Endothelial cell of umbilical vein (primary cell): Measurements from ENCODE around the gene ADAMTS17. TPM values are rescaled to one million over a fixed set of nuclear protein-coding genes. Genes with fewer than 3 reads are reported as not detected.

ENCODE experiments used
- BruUV-seq: library from RNA; stranded (reverse); fragments of 400-500 nt; replicated peaks from 2 replicates; lab custom pipeline; 2021; lab: Mats Ljungman, UMichigan
- CTCF ChIA-PET: fragments of 300-600, 350-600 bp; sonication (Branson Sonifier 250); formaldehyde crosslinking; loops from one replicate; lab custom pipeline; 2021; ENCODE audit warnings: antibody characterized with exemption, inconsistent platforms; lab: Charles Lee
- POLR2A ChIA-PET: fragments of 300-600, 350-600 bp; sonication (Branson Sonifier 250); formaldehyde crosslinking; loops from one replicate; lab custom pipeline; 2021; ENCODE audit warnings: antibody characterized with exemption, inconsistent platforms; lab: Charles Lee
- DNase-seq: peaks from one replicate; pipeline ENCODE4 v3.0.0-alpha.2; 2011; ENCODE audit warnings: low read depth, low spot score
- FAIRE-seq: peaks from 2 replicates; lab custom pipeline; 2011; peaks lifted over from hg19 to GRCh38; lab: Jason Lieb, UNC
- H2AFZ ChIP-seq: 2 replicates; pipeline ENCODE4 v1.6.0; 2012; ENCODE audit warnings: low read depth, low read length, control low read depth, inconsistent platforms
- H3K27ac ChIP-seq: 2 replicates; pipeline ENCODE4 v1.5.1; 2011; ENCODE audit warnings: low read depth, mild to moderate bottlenecking, control low read depth, low read length, moderate library complexity; ENCODE audit not compliant: insufficient read depth
- H3K27me3 ChIP-seq, 2 experiments: 2 replicates each; pipeline versions ENCODE4 v1.6.0 to v1.6.1; 2011; ENCODE audit warnings: low read length in 2 of 2, mixed read lengths in 1 of 2; ENCODE audit not compliant: control insufficient read depth in 2 of 2, insufficient read depth in 2 of 2
- H3K36me3 ChIP-seq, 2 experiments: 2 replicates in 1 of 2; 3 replicates in 1 of 2; pipeline ENCODE4 v1.5.1; 2011; ENCODE audit warnings: low read length in 2 of 2, mild to moderate bottlenecking in 1 of 2, moderate library complexity in 1 of 2; ENCODE audit not compliant: control insufficient read depth in 2 of 2, insufficient read depth in 2 of 2; ENCODE audit errors: extremely low read depth in 1 of 2
- H3K4me1 ChIP-seq: 3 replicates; pipeline ENCODE4 v1.5.1; 2011; ENCODE audit warnings: mild to moderate bottlenecking, low read length; ENCODE audit not compliant: control insufficient read depth, insufficient read depth; ENCODE audit errors: extremely low read depth
- H3K4me2 ChIP-seq: 2 replicates; pipeline ENCODE4 v1.6.1; 2011; ENCODE audit warnings: low read length, control low read depth, mixed read lengths; ENCODE audit not compliant: insufficient read depth
- H3K4me3 ChIP-seq, 3 experiments: fragments of 200-600 bp in 1 of 3; sonication (generic), shearing (Covaris generic) in 1 of 3; replicated peaks in 1 of 3; 2 replicates each; pipeline ENCODE4 v1.5.1; 2011 to 2016; ENCODE audit warnings: control low read depth in 3 of 3, low read length in 3 of 3, mild to moderate bottlenecking in 2 of 3, inconsistent platforms in 1 of 3, low read depth in 1 of 3, moderate library complexity in 1 of 3; ENCODE audit not compliant: insufficient read depth in 1 of 3
- H3K79me2 ChIP-seq: 2 replicates; pipeline ENCODE4 v1.6.0; 2012; ENCODE audit warnings: low read length, inconsistent platforms; ENCODE audit not compliant: control insufficient read depth, insufficient read depth
- H3K9ac ChIP-seq: replicated peaks from 2 replicates; pipeline ENCODE3; 2011; ENCODE audit warnings: low read length, control low read depth; ENCODE audit not compliant: insufficient read depth; ENCODE audit errors: extremely low read depth
- H3K9me1 ChIP-seq: replicated peaks from 3 replicates; pipeline ENCODE4 v1.6.0; 2011; ENCODE audit warnings: mild to moderate bottlenecking, low read length; ENCODE audit not compliant: control insufficient read depth, insufficient read depth; ENCODE audit errors: extremely low read depth
- H3K9me3 ChIP-seq: replicated peaks from 2 replicates; pipeline ENCODE4 v1.5.1; 2012; ENCODE audit warnings: low read length, inconsistent platforms; ENCODE audit not compliant: control insufficient read depth, insufficient read depth
- H4K20me1 ChIP-seq: replicated peaks from 2 replicates; pipeline ENCODE3; 2011; ENCODE audit warnings: mild to moderate bottlenecking, low read length; ENCODE audit not compliant: control insufficient read depth, insufficient read depth; ENCODE audit errors: extremely low read depth
- CTCF ChIP-seq, 2 donors: IDR thresholded peaks; 1 replicate in 1 of 2; 2 replicates in 1 of 2; pipeline ENCODE4 v1.5.1; 2011; ENCODE audit warnings: low read length in 2 of 2, mild to moderate bottlenecking in 2 of 2, moderate library complexity in 2 of 2, control low read depth in 1 of 2, inconsistent platforms in 1 of 2, low read depth in 1 of 2; ENCODE audit not compliant: insufficient read depth in 1 of 2; ENCODE audit errors: extremely low read depth in 1 of 2
- EZH2 ChIP-seq: IDR thresholded peaks from 2 replicates; pipeline ENCODE4 v1.6.1; 2012; ENCODE audit warnings: borderline replicate concordance, low read depth, mild to moderate bottlenecking, moderate library complexity, low read length, inconsistent platforms; ENCODE audit not compliant: severe bottlenecking
- FOS ChIP-seq: IDR thresholded peaks from 2 replicates; pipeline ENCODE4 v1.6.1; 2011; ENCODE audit warnings: mild to moderate bottlenecking, low read length, moderate library complexity, borderline replicate concordance; ENCODE audit not compliant: insufficient read depth
- GATA2 ChIP-seq: IDR thresholded peaks from 2 replicates; pipeline ENCODE4 v1.7.0; 2011; ENCODE audit warnings: low read depth, mild to moderate bottlenecking, moderate library complexity, mixed read lengths, low read length; ENCODE audit not compliant: insufficient read length, insufficient read depth
- JUN ChIP-seq: IDR thresholded peaks from 2 replicates; pipeline ENCODE4 v1.6.1; 2011; ENCODE audit warnings: borderline replicate concordance, low read depth; ENCODE audit not compliant: insufficient read length, insufficient read depth
- MYC ChIP-seq: IDR thresholded peaks from one replicate; pipeline ENCODE4 v1.6.1; 2011; ENCODE audit warnings: mild to moderate bottlenecking, low read depth, low read length
- POLR2A ChIP-seq: IDR thresholded peaks from 2 replicates; pipeline ENCODE4 v1.6.1; 2012; ENCODE audit warnings: low read depth, mild to moderate bottlenecking, control low read depth, low read length
- dilution Hi-C: fragments of 300-500 bp; cut with MboI; formaldehyde crosslinking; loops from one replicate; pipeline ENCODE4 v1.15.0; 2019; ENCODE audit warnings: low sequenced_read_pairs; ENCODE audit not compliant: extremely low pct_ligation_motif_present
- intact Hi-C: fragments of 100-400 bp; cut with micrococcal nuclease; formaldehyde crosslinking; loops from one replicate; pipeline ENCODE4 v1.10.0; 2022
- polyA plus RNA-seq, 4 experiments: library from polyadenylated mRNA; depleted of rRNA in 3 of 4; stranded (reverse) in 3 of 4; unstranded in 1 of 4; fragments of >200 nt; gene quantifications; 2 replicates each; pipeline versions ENCODE4 v1.2.1 to v1.2.3, GENCODE V29; 2011 to 2012; ENCODE audit warnings: missing spikeins in 1 of 4
- total RNA-seq: library from RNA; stranded (reverse); gene quantifications from 2 replicates; pipeline ENCODE4 v1.2.3, GENCODE V29; 2021
- TF ChIP-seq, protein P1 (sequence below): IDR thresholded peaks from 2 replicates; pipeline ENCODE4 v1.6.1; 2011; ENCODE audit not compliant: insufficient read depth, insufficient read length

The ADAMTS17 gene
- total and polyA plus RNA-seq, 2 donors (not counting 3 experiments of a cell fraction or from before 2014, with no cell fraction given): 0.12 TPM; not detected in 1

GRCh38 chr15:100049936-100050876 is 291.6 kb downstream of the ADAMTS17 start:
- TF ChIP-seq, protein P1, sequence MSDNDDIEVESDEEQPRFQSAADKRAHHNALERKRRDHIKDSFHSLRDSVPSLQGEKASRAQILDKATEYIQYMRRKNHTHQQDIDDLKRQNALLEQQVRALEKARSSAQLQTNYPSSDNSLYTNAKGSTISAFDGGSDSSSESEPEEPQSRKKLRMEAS: no peak
- TF ChIP-seq POLR2A (no peak), GATA2 (no peak)
- Histone ChIP-seq H3K9ac (no peak overlapping the region), H3K9me1 (no peaks in the 10 kb centered on the region), H3K27ac (no peak overlapping the region), H2AFZ (no peak overlapping the region), H4K20me1 (no peaks in the 10 kb centered on the region), H3K79me2 (no peaks in the 10 kb centered on the region), H3K9me3 (no peaks in the 10 kb centered on the region), H3K4me1 (no peaks in the 10 kb centered on the region), H3K4me2 (no peak overlapping the region), H3K4me3 (no peak overlapping the region), H3K27me3 (no peaks in the 10 kb centered on the region), H3K36me3 (no peaks in the 10 kb centered on the region)
- DNase-seq (no peak), FAIRE-seq (no peak)
- dilution Hi-C loops: no loop called here
- CTCF ChIA-PET: no interaction called here
- BruUV-seq: no TSS peak
- POLR2A ChIA-PET: no interaction called here
- intact Hi-C loops: loop anchor here (10.0 kb wide), 1 partner anchor 555 kb away; the partner anchor contains the start of genes ASB7 and LINS1

DNA sequence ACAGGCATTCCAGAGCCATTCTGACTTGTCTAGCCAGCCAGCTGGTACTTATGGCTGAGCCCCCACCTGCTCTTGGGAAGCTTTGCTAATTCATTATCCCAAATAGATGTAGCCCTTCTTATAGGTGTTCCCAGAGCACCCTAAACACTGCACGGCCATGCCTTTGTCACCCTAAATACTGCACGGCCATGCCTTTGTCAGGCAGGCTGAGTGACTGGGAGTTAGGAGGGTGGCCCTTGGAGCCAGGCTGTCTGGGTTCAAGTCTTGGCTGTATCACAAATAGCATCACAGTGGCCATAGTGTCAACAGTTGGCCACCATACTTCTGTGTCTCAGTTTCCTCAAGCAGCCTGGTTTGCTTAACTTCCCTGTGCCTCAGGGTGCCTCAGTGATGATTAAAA is 292.3 kb downstream of the ADAMTS17 start:
- BruUV-seq: no TSS peak
- dilution Hi-C loops: no loop called here

More for the DNA sequence above, 292.3 kb downstream of the ADAMTS17 start:
- TF ChIP-seq MYC (no peak), FOS (no peak), CTCF (IDR thresholded peaks at IDR 0.05; ENCODE audit: extremely low read depth in 1 of 2, insufficient read depth in 1 of 2, low read depth in 1 of 2, low read length in 2 of 2) (no peak), JUN (no peak), GATA2 (no peak), POLR2A (no peak), EZH2 (no peak)
- TF ChIP-seq, protein P1: no peak
- ChIA-PET POLR2A (no interaction called here), CTCF (no interaction called here)
- Histone ChIP-seq H3K4me1 (no peaks in the 10 kb centered on the region), H3K4me3 (no peak overlapping the region), H3K27ac (no peak overlapping the region), H4K20me1 (no peaks in the 10 kb centered on the region), H3K4me2 (no peak overlapping the region), H3K27me3 (no peaks in the 10 kb centered on the region), H3K9ac (no peak overlapping the region), H3K9me1 (no peaks in the 10 kb centered on the region), H3K9me3 (no peaks in the 10 kb centered on the region), H3K79me2 (no peaks in the 10 kb centered on the region), H3K36me3 (no peaks in the 10 kb centered on the region), H2AFZ (no peak overlapping the region)
- FAIRE-seq (no peak), DNase-seq (no peak)
- intact Hi-C loops: loop anchor here (10.0 kb wide), 1 partner anchor 555 kb away; the partner anchor contains the start of genes ASB7 and LINS1
